Subcutaneous abdominal adipose tissue (tissue), 5 donors: ENCODE data around the gene RAP1GDS1.
"Not testable (repeated sequence)": the region's sequence is repeated elsewhere in the genome, so short reads cannot be mapped to it uniquely, and the experiment has no call there.

Experiments used
- H3K27ac ChIP-seq: one replicate; pipeline ENCODE4 v1.7.0; 2013; ENCODE audit warnings: low read depth, mild to moderate bottlenecking, inconsistent platforms, low read length, moderate library complexity
- H3K27me3 ChIP-seq, 5 donors: one replicate each; pipeline ENCODE4 v1.7.0; 2013; ENCODE audit warnings: low read length in 5 of 5, inconsistent platforms in 1 of 5; ENCODE audit not compliant: control insufficient read depth in 5 of 5, insufficient read depth in 4 of 5
- H3K36me3 ChIP-seq, 5 donors: one replicate each; pipeline ENCODE4 v1.7.0; 2013; ENCODE audit warnings: low read length in 5 of 5; ENCODE audit not compliant: control insufficient read depth in 5 of 5, insufficient read depth in 5 of 5
- H3K4me1 ChIP-seq, 5 donors: one replicate each; pipeline ENCODE4 v1.7.0; 2013; ENCODE audit warnings: low read length in 5 of 5, mild to moderate bottlenecking in 3 of 5, moderate library complexity in 1 of 5; ENCODE audit not compliant: control insufficient read depth in 5 of 5, insufficient read depth in 5 of 5
- H3K4me3 ChIP-seq, 5 donors: one replicate each; pipeline ENCODE4 v1.7.0; 2013; ENCODE audit warnings: low read length in 5 of 5, low read depth in 1 of 5
- H3K9ac ChIP-seq, 5 donors: one replicate each; pipeline ENCODE4 v1.7.0; 2013; ENCODE audit warnings: low read length in 5 of 5, mild to moderate bottlenecking in 4 of 5, moderate library complexity in 3 of 5
- H3K9me3 ChIP-seq, 5 donors: one replicate each; pipeline ENCODE4 v1.7.0; 2013; ENCODE audit warnings: low read length in 5 of 5; ENCODE audit not compliant: control insufficient read depth in 5 of 5
- donor health status: healthy.
- donor health status: healthy.
- donor health status: healthy.
- donor health status: healthy.
- donor health status: healthy.

Gene RAP1GDS1

DNA sequence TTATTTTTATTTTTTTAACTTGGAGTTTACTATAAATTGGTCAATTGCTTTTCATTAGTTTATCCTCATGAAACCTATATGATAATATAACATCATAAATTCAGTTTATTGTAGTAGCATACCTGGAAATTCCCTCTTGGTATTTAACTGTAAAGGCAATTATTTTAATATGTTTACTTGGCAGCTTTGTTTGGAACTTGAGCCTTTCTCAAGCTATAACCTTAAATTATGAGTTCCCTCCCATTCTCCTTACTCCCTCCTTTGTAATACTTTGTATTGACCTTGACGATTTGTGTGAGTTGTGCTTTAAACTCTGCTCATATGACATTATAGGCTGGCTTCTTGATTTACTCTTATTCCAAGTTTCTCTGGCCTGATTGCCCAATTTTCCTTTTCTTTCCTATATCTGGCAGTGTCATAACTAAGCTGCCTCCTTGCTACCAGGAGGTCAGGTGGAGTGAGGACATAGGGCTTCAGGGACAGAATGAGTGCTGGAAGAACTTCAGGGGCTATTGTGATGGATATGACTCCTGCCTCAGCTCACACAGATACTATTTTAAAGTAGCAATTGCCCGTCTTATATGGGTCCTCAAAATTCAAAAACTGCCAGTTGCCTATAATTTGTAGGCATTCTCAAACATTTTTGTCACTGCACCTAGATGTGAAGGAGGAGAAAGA, 77.7 kb downstream of the RAP1GDS1 start:
- no peak overlapping the region for H3K9ac ChIP-seq

DNA sequence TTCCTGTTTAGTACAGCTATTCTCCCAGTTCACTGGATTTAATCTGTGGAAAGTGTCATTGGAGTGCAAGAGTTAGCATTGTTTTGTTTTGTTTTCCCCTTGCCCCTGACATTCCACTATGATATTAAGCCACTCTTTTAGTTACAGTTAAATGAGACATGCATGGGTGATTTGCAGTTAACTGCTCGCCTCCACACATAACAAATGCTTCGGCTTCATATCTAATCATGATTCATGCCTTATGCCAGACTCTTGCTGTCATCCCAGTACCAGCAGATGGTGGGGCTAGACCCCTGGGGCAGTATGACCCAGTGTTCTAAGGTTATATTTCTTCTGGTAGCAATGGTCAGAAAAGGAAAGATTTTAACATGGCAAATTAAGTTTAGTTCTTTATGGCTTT, 80.1 kb downstream of the RAP1GDS1 start:
- Histone ChIP-seq H3K27ac (no peak overlapping the region), H3K4me3 (no peak overlapping the region)

More for the DNA sequence above, 77.7 kb downstream of the RAP1GDS1 start:
- Histone ChIP-seq H3K27me3 (no peaks in the 10 kb centered on the region), H3K4me1 (no peaks in the 10 kb centered on the region), H3K36me3 (peaks cover 0 to 9% (median 0%) of the 10 kb centered on the region in 5 donors), H3K9me3 (peaks cover 0 to 8% (median 5%) of the 10 kb centered on the region in 5 donors), H3K27ac (no peak overlapping the region), H3K4me3 (no peak overlapping the region)

DNA sequence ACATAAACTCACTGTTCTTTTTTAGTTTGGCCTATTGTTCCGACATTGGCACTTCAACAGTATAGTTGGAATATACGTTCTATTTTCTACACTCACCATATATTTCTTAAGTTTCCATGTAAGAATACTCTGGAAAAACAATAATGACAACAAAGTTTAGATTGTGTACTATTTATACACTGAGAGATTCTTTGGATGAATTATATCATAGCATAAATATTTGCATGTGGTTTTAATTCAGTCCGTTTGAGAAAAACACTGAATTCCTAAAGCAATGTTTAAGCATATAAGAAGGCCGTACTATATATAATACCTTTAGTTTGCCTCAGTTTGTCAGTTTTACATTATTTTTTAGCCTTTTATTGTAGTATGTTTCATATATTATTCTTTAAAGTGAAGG, 82.4 kb downstream of the RAP1GDS1 start:
- peaks cover 0 to 14% (median 0%) of the 10 kb centered on the region in 5 donors for H3K36me3 ChIP-seq
- no peak overlapping the region for H3K4me3 ChIP-seq
- H3K4me1 ChIP-seq, result no peaks in the 10 kb centered on the region
- no peaks in the 10 kb centered on the region for H3K27me3 ChIP-seq
- no peak overlapping the region for H3K27ac ChIP-seq
- no peaks in the 10 kb centered on the region for H3K9me3 ChIP-seq
- H3K9ac ChIP-seq, result no peak overlapping the region

More for the DNA sequence above, 80.1 kb downstream of the RAP1GDS1 start:
- peaks cover 0 to 14% (median 0%) of the 10 kb centered on the region in 5 donors for H3K36me3 ChIP-seq
- H3K27me3 ChIP-seq, result no peaks in the 10 kb centered on the region
- no peaks in the 10 kb centered on the region for H3K4me1 ChIP-seq
- no peaks in the 10 kb centered on the region for H3K9me3 ChIP-seq
- H3K9ac ChIP-seq, result no peak overlapping the region

DNA sequence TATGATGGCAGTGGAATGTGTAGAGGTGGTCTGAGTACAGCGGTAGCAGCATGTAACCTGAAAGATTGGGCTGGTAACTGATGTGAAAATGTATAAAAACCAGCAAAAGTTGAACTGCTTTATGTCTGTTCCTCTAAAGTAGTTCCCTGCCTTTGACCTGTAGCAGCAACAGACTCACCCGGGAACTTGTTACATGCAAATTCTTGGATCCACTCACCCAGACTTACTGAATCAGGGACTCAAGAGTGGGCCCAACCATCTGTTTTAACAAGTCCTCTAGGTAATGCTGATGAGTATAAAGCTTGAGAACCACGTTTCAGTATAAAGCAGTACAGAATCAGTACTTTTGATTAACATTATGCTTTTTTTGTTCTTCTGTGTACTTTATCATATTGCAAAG, 84.7 kb downstream of the RAP1GDS1 start:
- no peaks in the 10 kb centered on the region for H3K4me1 ChIP-seq
- H3K9ac ChIP-seq, result no peak overlapping the region
- H3K4me3 ChIP-seq, result no peak overlapping the region
- no peak overlapping the region for H3K27ac ChIP-seq
- H3K27me3 ChIP-seq, result no peaks in the 10 kb centered on the region
- peaks cover 0 to 14% (median 0%) of the 10 kb centered on the region in 5 donors for H3K36me3 ChIP-seq
- H3K9me3 ChIP-seq, result no peaks in the 10 kb centered on the region

DNA sequence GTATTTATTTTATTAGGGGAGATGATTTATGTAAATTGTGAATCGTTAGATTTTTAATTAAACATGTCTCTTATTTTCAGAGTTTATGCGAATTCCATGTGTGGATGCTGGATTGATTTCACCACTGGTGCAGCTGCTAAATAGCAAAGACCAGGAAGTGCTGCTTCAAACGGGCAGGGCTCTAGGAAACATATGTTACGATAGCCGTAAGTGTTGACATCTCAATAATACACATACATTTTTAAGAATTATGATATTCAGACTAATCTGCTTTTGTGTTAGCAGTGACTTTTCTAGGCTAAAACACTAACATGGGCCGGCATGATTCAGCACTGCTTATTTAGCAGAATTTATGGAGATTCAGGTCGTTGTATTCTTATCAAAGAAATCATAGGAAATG, 91.2 kb downstream of the RAP1GDS1 start:
- no peaks in the 10 kb centered on the region for H3K4me1 ChIP-seq
- no peaks in the 10 kb centered on the region for H3K9me3 ChIP-seq
- H3K27me3 ChIP-seq, result no peaks in the 10 kb centered on the region
- no peak overlapping the region for H3K9ac ChIP-seq
- no peak overlapping the region for H3K27ac ChIP-seq
- no peaks in the 10 kb centered on the region for H3K36me3 ChIP-seq
- peak overlapping the region in 3 of 5 donors; percentile 10 to 37 (median 35) for H3K4me3 ChIP-seq

DNA sequence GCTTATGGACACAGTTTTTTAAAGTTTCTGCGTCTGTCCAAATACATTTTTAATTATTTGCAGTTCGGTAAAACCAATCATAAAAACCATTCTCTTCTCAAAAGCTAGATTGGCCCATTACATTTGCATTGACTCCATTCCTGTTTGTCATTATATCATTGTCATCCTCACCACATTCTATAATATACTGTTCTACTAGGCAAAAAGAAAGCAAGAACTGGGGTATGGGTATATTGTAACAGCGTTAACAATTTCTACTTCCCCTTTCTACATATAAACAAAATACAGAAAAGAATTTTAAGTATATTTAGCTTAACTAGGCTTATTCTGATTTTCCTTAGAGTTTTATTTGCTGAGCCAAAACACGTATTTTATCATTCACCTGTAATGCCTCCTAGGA, 91.8 kb downstream of the RAP1GDS1 start:
- Histone ChIP-seq H3K27ac (no peak overlapping the region), H3K27me3 (no peaks in the 10 kb centered on the region), H3K4me1 (no peaks in the 10 kb centered on the region), H3K9ac (no peak overlapping the region), H3K9me3 (no peaks in the 10 kb centered on the region), H3K36me3 (no peaks in the 10 kb centered on the region), H3K4me3 (peak overlapping the region in 3 of 5 donors; percentile 10 to 37 (median 15))

DNA sequence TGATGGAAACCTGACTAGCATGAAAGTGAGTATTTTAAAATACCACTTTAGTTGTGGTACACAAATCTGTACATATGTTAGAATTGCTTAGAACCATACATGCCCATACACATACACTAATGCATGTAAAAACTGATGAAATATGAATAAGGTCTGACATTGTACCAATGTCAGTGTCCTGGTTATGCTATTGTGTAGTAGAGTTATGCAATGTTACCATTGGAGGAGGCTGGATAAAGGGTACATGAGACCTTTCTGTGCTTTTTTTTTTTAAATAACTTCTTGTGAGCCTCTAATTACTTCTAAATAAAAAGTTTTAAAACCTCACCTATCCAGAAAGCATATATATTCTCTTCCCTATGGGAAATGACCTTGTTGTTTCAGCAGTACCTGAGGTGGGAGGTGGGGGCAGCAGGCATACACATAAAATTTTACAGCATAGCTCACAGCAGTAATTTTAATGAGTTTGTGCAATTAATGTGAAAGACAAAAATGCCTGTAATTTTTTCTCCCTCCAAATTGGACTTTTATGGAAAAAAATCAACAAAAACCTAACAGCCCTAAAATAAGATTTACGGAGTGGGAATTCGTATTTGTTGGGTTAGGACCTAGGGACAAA, 97.6 kb downstream of the RAP1GDS1 start:
- Histone ChIP-seq H3K4me3 (no peak overlapping the region), H3K9me3 (no peaks in the 10 kb centered on the region), H3K27me3 (no peaks in the 10 kb centered on the region), H3K36me3 (no peaks in the 10 kb centered on the region), H3K27ac (no peak overlapping the region), H3K9ac (no peak overlapping the region), H3K4me1 (peaks cover 0 to 7% (median 0%) of the 10 kb centered on the region in 5 donors)

DNA sequence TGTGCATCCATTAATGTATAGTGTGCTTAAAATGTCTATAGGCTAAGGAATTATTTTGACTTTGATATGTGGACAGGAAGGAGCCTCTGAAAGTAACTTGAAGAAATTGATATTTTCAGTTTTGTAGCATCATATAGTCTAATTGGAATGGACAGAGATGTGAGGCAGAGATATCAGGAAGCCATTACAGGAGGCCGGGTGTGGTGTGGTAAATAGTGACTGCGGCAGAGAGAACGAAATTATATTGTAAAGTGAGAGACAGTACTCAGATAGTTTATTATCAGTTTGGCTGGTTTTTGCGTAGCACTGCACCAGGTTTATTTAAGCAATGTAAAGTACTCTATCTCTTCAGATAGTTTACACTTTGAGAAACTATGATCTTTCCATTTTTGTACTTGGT, 98.5 kb downstream of the RAP1GDS1 start:
- H3K36me3 ChIP-seq, result no peaks in the 10 kb centered on the region

DNA sequence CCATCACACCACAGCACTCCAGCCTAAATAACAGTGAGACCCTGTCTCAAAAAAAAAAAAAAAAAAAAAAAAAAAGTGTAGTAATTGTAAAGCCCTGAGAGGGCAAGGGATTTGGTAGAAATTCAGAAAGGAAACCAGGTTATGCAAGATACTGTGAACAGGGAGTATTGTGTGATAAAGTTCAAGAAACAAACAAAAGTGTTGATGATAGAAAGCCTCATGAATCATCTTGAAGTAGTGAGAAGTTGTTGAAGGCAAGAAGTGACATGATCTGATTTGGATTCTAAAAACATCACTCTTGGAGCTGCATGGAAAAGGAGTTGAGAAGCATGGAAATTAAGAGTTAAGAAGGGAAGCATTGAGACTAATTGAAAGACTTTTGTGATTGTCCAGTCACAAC, 102.2 kb downstream of the RAP1GDS1 start:
- H3K9me3 ChIP-seq, result peaks cover 0 to 13% (median 2%) of the 10 kb centered on the region in 5 donors
- no peaks in the 10 kb centered on the region for H3K27me3 ChIP-seq
- peaks cover 0 to 12% (median 0%) of the 10 kb centered on the region in 5 donors for H3K36me3 ChIP-seq
- H3K4me3 ChIP-seq, result no peak overlapping the region
- no peak overlapping the region for H3K9ac ChIP-seq
- peaks cover 0 to 7% (median 0%) of the 10 kb centered on the region in 5 donors for H3K4me1 ChIP-seq
- H3K27ac ChIP-seq, result no peak overlapping the region

More for the DNA sequence above, 98.5 kb downstream of the RAP1GDS1 start:
- no peaks in the 10 kb centered on the region for H3K27me3 ChIP-seq
- H3K27ac ChIP-seq, result no peak overlapping the region
- no peak overlapping the region for H3K4me3 ChIP-seq
- no peak overlapping the region for H3K9ac ChIP-seq
- H3K9me3 ChIP-seq, result no peaks in the 10 kb centered on the region
- peaks cover 0 to 7% (median 0%) of the 10 kb centered on the region in 5 donors for H3K4me1 ChIP-seq

DNA sequence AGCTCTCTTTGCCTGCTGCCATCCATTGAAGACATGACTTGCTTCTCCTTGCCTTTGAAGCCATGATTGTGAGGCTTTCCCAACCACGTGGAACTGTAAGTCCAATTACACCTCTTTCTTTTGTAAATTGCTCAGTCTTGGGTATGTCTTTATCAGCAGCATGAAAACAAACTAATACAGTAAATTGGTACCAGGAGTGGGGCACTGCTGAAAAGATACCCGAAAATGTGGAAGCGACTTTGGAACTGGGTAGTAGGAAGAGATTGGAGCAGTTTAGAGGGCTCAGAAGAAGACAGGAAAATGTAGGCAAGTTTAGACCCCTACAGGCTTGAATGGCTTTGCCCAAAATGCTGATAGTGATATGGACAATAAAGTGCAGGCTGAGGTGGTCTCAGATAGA, 105.1 kb downstream of the RAP1GDS1 start:
- H3K4me3 ChIP-seq, H3K4me1 ChIP-seq, H3K27me3 ChIP-seq, H3K9ac ChIP-seq, H3K27ac ChIP-seq: not testable (repeated sequence)
- H3K36me3 ChIP-seq, result peaks cover 0 to 12% (median 3%) of the 10 kb centered on the region in 5 donors
- peaks cover 0 to 23% (median 8%) of the 10 kb centered on the region in 5 donors for H3K9me3 ChIP-seq
